Right lobe of liver (tissue), 4 donors: Measurements from ENCODE around the gene GRID2IP.

Experiments
- POLR2A ChIP-seq: fragments of 450-650 bp; IDR thresholded peaks from one replicate; pipeline ENCODE4 v1.6.1; 2017; ENCODE audit warnings: antibody characterized with exemption, mild to moderate bottlenecking
- TF ChIP-seq, protein P1 (sequence below), 4 donors: fragments of 200-600 bp in 3 of 4; fragments of 450-650 bp in 1 of 4; IDR thresholded peaks; one replicate each; pipeline versions ENCODE4 v1.5.1 to v1.8.0; 2016 to 2022; ENCODE audit warnings: antibody characterized with exemption in 4 of 4, mild to moderate bottlenecking in 2 of 4
- donor health status: DM: no; HTN: no; CAD: no.
- donor health status: DM: no; HTN: no; CAD: no.
- donor health status: DM: no; HTN: yes; CAD: no.

- TF ChIP-seq, protein P1, sequence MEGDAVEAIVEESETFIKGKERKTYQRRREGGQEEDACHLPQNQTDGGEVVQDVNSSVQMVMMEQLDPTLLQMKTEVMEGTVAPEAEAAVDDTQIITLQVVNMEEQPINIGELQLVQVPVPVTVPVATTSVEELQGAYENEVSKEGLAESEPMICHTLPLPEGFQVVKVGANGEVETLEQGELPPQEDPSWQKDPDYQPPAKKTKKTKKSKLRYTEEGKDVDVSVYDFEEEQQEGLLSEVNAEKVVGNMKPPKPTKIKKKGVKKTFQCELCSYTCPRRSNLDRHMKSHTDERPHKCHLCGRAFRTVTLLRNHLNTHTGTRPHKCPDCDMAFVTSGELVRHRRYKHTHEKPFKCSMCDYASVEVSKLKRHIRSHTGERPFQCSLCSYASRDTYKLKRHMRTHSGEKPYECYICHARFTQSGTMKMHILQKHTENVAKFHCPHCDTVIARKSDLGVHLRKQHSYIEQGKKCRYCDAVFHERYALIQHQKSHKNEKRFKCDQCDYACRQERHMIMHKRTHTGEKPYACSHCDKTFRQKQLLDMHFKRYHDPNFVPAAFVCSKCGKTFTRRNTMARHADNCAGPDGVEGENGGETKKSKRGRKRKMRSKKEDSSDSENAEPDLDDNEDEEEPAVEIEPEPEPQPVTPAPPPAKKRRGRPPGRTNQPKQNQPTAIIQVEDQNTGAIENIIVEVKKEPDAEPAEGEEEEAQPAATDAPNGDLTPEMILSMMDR (IDR thresholded peaks at IDR 0.05): no peak
- no peak for TF ChIP-seq POLR2A
These were observed 21.6 kb downstream of the GRID2IP start for GRCh38 chr7:6529643-6530042.
